Left ventricle myocardium inferior (tissue), 1 donor: ENCODE results near the gene SOWAHA. TPM values are rescaled to one million over a fixed set of nuclear protein-coding genes. Genes with fewer than 3 reads are reported as not detected.

ENCODE experiments used
- DNase-seq: peaks from one replicate; pipeline ENCODE4 v3.0.0-alpha.2; 2020
- H3K27ac ChIP-seq: fragments of 200-600 bp; replicated peaks from 2 replicates; pipeline ENCODE4 v1.8.0; 2021
- H3K27me3 ChIP-seq: fragments of 200-600 bp; 2 replicates; pipeline ENCODE4 v1.8.0; 2021; ENCODE audit warnings: low read depth
- H3K36me3 ChIP-seq: fragments of 200-600 bp; 2 replicates; pipeline ENCODE4 v1.8.0; 2021
- H3K4me1 ChIP-seq: fragments of 200-600 bp; 2 replicates; pipeline ENCODE4 v1.8.0; 2021
- H3K4me3 ChIP-seq: fragments of 200-600 bp; 2 replicates; pipeline ENCODE4 v1.8.0; 2021; ENCODE audit warnings: mild to moderate bottlenecking, moderate library complexity
- H3K9me3 ChIP-seq: fragments of 200-600 bp; replicated peaks from 2 replicates; pipeline ENCODE4 v1.8.0; 2021
- intact Hi-C: fragments of 100-400 bp; cut with micrococcal nuclease; formaldehyde crosslinking; loops from one replicate; pipeline ENCODE4 v1.11.0; 2022
- total RNA-seq: library from RNA; stranded (reverse); fragmentation: NEBNext Ultra II Directional; extraction: Animal tissue kit (Norgen Biotek cat#: 25700); gene quantifications from one replicate; pipeline ENCODE4 v1.2.1, GENCODE V29; 2021
- TF ChIP-seq, protein P1 (sequence below): fragments of 200-600 bp; IDR thresholded peaks from 2 replicates; pipeline ENCODE4 v1.8.0; 2021; ENCODE audit warnings: antibody characterized with exemption, mild to moderate bottlenecking, borderline replicate concordance
- donor health status: DM: no; HTN: yes; CAD: no; lungs with severe emphysema.

The SOWAHA gene
- total RNA-seq, 1 donor from 2014 or later, result not detected

DNA sequence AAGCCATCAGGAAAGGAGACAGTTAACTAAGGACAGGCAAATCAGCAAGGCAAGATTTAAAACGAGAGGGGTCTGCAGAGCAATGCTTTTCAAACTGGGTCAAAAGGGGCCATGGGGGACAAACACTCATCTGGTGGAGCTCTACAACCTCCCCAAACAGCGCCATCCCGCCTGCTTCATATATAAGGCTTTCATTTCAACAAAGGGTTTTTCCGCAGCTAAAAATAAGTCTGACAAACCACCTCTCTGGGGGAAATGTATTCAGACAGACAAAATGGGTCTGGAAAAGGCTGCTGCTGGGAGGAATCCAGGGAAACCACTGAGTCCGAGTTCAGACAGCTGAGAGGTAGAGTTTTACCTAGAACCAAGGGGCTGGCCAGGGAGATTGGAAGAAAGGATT, 27.7 kb upstream of the SOWAHA start:
- TF ChIP-seq, protein P1, sequence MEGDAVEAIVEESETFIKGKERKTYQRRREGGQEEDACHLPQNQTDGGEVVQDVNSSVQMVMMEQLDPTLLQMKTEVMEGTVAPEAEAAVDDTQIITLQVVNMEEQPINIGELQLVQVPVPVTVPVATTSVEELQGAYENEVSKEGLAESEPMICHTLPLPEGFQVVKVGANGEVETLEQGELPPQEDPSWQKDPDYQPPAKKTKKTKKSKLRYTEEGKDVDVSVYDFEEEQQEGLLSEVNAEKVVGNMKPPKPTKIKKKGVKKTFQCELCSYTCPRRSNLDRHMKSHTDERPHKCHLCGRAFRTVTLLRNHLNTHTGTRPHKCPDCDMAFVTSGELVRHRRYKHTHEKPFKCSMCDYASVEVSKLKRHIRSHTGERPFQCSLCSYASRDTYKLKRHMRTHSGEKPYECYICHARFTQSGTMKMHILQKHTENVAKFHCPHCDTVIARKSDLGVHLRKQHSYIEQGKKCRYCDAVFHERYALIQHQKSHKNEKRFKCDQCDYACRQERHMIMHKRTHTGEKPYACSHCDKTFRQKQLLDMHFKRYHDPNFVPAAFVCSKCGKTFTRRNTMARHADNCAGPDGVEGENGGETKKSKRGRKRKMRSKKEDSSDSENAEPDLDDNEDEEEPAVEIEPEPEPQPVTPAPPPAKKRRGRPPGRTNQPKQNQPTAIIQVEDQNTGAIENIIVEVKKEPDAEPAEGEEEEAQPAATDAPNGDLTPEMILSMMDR, result no peak

DNA sequence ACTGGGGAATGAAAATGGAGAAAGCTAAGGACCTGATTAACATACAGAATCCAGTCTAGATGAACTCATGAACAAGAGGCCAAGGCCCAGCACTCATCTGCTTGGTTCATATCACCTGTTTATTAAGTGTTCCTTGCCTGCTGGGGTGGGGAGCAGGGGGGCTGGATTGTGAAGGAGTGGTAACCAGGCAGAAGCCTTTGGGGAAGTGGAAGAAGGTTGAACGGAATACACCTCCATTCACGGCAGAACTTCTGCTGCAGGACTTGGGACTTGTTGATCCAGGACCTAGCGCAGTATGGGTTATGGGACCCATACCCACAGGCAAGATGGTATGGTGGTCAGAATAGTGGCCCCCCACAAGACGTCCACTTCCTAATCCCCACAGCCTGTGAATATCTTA, 27.2 kb upstream of the SOWAHA start:
- H3K9me3 ChIP-seq, result no peaks in the 10 kb centered on the region
- H3K36me3 ChIP-seq, result no peaks in the 10 kb centered on the region
- intact Hi-C loops, result no loop called here
- TF ChIP-seq, protein P1, result no peak
- no peaks in the 10 kb centered on the region for H3K27me3 ChIP-seq
- H3K27ac ChIP-seq, result no peak overlapping the region
- no peaks in the 10 kb centered on the region for H3K4me1 ChIP-seq
- no peak for DNase-seq
- no peak overlapping the region for H3K4me3 ChIP-seq

More for the DNA sequence above, 27.7 kb upstream of the SOWAHA start:
- no peak overlapping the region for H3K27ac ChIP-seq
- no peak overlapping the region for H3K4me3 ChIP-seq
- no peaks in the 10 kb centered on the region for H3K27me3 ChIP-seq
- no peaks in the 10 kb centered on the region for H3K9me3 ChIP-seq
- no peaks in the 10 kb centered on the region for H3K36me3 ChIP-seq
- H3K4me1 ChIP-seq, result no peaks in the 10 kb centered on the region
- no peak for DNase-seq
- intact Hi-C loops, result no loop called here

DNA sequence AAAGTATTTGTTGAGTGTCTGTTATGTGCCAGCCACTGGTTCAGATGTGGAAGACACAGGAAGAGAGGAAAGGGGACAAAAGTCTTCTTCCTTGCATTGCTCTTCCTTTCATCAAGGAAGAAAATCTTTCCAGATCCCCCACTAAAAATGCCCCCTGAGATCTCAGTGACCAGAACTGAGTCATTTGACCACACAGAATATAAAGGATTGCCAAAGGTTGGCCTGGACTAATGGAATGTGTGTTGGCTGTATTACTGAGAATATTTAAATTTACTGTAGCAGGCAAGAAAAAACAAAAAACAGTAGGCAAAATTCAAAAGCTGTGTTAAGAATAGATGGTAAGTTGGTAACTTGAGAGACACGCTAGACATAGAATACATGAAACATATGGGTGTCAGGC, 26.0 kb upstream of the SOWAHA start:
- Histone ChIP-seq H3K36me3 (no peaks in the 10 kb centered on the region), H3K27me3 (no peaks in the 10 kb centered on the region), H3K9me3 (no peaks in the 10 kb centered on the region), H3K4me3 (no peak overlapping the region), H3K27ac (no peak overlapping the region), H3K4me1 (no peaks in the 10 kb centered on the region)
- TF ChIP-seq, protein P1, result no peak
- DNase-seq, result no peak
- intact Hi-C loops, result no loop called here

DNA sequence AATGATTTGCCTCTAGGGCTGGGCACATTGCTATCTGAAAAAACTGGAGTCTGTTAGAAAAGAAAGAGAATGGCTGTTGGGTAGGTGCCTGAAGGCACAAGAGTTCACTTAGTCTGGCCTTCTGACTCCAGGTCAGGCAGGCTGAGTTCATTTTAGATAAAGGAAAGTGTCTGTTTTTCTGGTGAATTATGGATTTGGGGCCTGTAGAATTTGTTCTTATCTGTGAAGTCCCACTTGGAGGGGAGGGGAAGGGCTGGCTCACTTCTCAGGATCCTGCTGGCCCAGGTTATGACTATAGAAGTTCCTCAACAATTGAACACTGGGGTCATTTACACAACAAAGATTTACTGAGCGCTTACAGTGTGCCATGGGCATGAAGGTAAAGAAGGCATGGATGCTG, 24.6 kb upstream of the SOWAHA start:
- no peak overlapping the region for H3K27ac ChIP-seq
- H3K36me3 ChIP-seq, result no peaks in the 10 kb centered on the region
- DNase-seq, result no peak
- no peak overlapping the region for H3K4me3 ChIP-seq
- H3K27me3 ChIP-seq, result peaks cover 8% of the 10 kb centered on the region
- H3K4me1 ChIP-seq, result no peaks in the 10 kb centered on the region
- intact Hi-C loops, result no loop called here
- no peaks in the 10 kb centered on the region for H3K9me3 ChIP-seq
- TF ChIP-seq, protein P1, result no peak

DNA sequence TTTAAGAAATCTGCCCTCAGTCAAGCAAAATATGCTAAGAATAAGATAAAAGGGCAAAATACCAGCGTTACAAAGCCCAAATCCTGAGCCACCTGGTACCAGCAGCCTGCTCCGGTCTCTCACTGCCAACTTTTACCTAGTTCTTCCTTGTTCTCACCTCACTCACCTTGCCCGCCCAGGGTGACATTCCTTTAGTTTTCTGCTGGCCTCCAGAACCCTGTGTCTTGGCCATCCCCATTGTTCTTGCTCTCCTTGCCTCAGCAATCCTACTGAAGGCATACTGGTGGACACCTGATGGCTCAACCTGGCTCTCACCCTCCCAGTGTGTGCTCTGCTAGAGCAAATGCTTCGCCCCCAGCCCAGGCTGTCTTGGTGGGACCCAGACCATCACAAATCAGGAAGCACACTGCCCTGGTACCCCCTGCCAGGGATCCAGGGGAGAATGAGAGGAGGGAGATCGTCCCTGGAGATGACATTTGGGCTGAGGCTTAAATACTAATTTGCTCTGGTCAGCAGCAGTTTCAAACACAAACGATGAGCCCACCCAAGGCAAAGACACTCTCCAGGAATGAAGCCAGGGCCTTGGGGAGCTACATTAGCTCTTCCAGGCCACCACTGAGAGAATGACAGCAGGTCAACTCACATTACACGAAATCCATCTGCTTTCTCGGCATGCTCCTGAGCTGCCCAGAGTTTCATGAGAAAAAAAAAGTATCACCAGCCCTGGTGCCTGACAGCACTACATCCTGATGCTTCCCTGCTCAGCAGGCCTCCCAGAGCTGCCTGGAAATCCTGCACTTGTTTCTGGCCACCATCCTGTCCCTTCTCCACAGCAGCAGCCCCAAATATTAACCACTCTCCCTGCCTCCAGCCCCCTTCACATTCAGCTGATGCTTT, 23.9 kb upstream of the SOWAHA start:
- intact Hi-C loops, result no loop called here
- TF ChIP-seq, protein P1, result no peak
- no peaks in the 10 kb centered on the region for H3K9me3 ChIP-seq
- DNase-seq, result no peak
- H3K27me3 ChIP-seq, result peaks cover 8% of the 10 kb centered on the region
- H3K36me3 ChIP-seq, result no peaks in the 10 kb centered on the region
- H3K4me3 ChIP-seq, result no peak overlapping the region
- no peaks in the 10 kb centered on the region for H3K4me1 ChIP-seq
- no peak overlapping the region for H3K27ac ChIP-seq
